Right atrium auricular region (tissue), 2 donors: ENCODE measurements around the gene RBX1. TPM values are rescaled to one million over a fixed set of nuclear protein-coding genes. Genes with fewer than 3 reads are reported as not detected.
A peak's percentile ranks its signal among the peaks of the same experiment; 100 is the strongest.

Source experiments
- DNase-seq: peaks from one replicate; pipeline ENCODE4 v3.0.0-alpha.2; 2019; ENCODE audit warnings: low spot score
- H3K27ac ChIP-seq, 2 donors: fragments of 200-600 bp; sonication (generic); 1 replicate in 1 of 2; 2 replicates in 1 of 2; pipeline ENCODE4 v1.5.1; 2016 to 2019
- H3K27me3 ChIP-seq, 2 donors: fragments of 200-600 bp; sonication (generic); one replicate each; pipeline versions ENCODE4 v1.5.1 to v1.6.0; 2017 to 2019
- H3K36me3 ChIP-seq: fragments of 200-600 bp; sonication (generic); one replicate; pipeline ENCODE4 v1.5.1; 2016
- H3K4me1 ChIP-seq, 2 donors: fragments of 200-600 bp; sonication (generic); one replicate each; pipeline versions ENCODE4 v1.5.1 to v1.6.0; 2017 to 2019
- H3K4me3 ChIP-seq, 2 donors: fragments of 200-600 bp; sonication (generic); 1 replicate in 1 of 2; 2 replicates in 1 of 2; pipeline ENCODE4 v1.5.1; 2017 to 2019; ENCODE audit warnings: mild to moderate bottlenecking in 1 of 2, moderate library complexity in 1 of 2
- H3K9me3 ChIP-seq, 2 donors: fragments of 200-600 bp; sonication (generic); one replicate each; pipeline ENCODE4 v1.5.1; 2019
- total RNA-seq, 2 donors: library from RNA; depleted of rRNA; stranded (reverse); fragments of >200 nt; gene quantifications; one replicate each; pipeline ENCODE4 v1.1.0, GENCODE V29; 2016
- TF ChIP-seq, protein P1 (sequence below), 2 donors: fragments of 200-600 bp; sonication (generic); IDR thresholded peaks; one replicate each; pipeline ENCODE4 v1.5.1; 2019; ENCODE audit warnings: antibody characterized with exemption in 2 of 2

Gene RBX1
- total RNA-seq, 2 donors from 2014 or later: 43.4 to 44.5 TPM

DNA sequence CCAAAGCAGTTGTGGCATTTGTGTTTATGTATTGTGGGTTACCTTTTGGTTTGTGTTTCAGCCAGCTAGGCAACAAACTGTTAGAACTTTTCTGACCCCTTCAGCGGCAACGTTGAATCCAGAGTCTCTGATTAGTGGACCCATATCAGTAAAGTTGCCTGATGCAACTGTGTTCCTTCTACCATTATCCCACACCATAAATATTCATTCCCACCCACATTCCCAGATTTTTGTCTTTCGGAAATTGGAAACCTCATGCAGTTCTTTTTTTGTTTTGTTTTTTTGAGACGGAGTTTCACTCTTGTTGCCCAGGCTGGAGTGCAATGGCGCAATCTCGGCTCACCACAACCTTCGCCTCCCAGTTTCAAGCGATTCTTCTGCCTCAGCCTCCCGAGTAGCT lies 30.7 kb upstream of the RBX1 start:
- peaks cover 57% of the 10 kb centered on the region for H3K36me3 ChIP-seq
- DNase-seq: no peak
- no peaks in the 10 kb centered on the region for H3K27me3 ChIP-seq
- no peaks in the 10 kb centered on the region for H3K9me3 ChIP-seq
- H3K4me3 ChIP-seq: no peak overlapping the region
- H3K27ac ChIP-seq: no peak overlapping the region
- TF ChIP-seq, protein P1, sequence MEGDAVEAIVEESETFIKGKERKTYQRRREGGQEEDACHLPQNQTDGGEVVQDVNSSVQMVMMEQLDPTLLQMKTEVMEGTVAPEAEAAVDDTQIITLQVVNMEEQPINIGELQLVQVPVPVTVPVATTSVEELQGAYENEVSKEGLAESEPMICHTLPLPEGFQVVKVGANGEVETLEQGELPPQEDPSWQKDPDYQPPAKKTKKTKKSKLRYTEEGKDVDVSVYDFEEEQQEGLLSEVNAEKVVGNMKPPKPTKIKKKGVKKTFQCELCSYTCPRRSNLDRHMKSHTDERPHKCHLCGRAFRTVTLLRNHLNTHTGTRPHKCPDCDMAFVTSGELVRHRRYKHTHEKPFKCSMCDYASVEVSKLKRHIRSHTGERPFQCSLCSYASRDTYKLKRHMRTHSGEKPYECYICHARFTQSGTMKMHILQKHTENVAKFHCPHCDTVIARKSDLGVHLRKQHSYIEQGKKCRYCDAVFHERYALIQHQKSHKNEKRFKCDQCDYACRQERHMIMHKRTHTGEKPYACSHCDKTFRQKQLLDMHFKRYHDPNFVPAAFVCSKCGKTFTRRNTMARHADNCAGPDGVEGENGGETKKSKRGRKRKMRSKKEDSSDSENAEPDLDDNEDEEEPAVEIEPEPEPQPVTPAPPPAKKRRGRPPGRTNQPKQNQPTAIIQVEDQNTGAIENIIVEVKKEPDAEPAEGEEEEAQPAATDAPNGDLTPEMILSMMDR (IDR thresholded peaks at IDR 0.05): no peak
- H3K4me1 ChIP-seq: no peaks in the 10 kb centered on the region

DNA sequence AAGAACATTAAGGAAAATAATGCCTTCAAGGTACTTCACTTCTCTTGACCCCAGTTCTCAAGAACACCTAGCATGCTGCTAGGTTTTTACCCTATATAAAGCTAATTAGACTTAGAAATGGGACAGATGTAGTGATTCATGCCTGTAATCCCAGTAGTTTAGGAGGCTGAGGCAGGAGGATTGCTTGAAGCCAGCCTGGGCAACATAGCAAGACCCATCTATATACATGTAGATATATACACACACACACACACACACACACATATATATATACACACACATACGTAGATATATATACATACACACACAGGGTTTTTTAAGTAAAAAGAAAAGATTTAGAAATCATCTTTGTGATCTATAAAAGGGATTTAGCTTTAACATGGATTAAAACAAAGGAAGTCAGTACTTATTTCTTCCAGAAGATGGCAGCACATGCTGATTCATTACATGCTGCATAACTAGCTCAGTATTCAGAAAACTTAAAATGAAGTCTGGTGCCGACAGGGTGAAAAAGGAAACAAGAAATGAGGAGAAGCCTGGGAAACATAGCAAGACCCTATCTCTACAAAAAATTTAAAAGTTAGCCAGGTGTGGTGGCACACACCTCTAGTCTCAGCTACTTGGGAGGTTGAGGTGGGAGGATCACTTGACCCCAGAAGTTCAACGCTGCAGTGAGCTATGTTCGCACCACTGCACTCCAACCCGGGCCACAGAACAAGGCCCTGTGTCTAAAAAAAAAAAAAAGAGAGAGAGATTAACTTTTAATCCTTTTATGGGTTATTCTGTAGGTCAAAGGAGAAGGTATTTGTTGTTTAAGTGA lies 28.5 kb upstream of the RBX1 start:
- Histone ChIP-seq H3K27me3 (no peaks in the 10 kb centered on the region), H3K36me3 (peaks cover 53% of the 10 kb centered on the region), H3K9me3 (no peaks in the 10 kb centered on the region), H3K27ac (no peak overlapping the region), H3K4me3 (no peak overlapping the region), H3K4me1 (no peaks in the 10 kb centered on the region)
- DNase-seq: no peak
- TF ChIP-seq, protein P1 (IDR thresholded peaks at IDR 0.05): peak; percentile 61 to 77

DNA sequence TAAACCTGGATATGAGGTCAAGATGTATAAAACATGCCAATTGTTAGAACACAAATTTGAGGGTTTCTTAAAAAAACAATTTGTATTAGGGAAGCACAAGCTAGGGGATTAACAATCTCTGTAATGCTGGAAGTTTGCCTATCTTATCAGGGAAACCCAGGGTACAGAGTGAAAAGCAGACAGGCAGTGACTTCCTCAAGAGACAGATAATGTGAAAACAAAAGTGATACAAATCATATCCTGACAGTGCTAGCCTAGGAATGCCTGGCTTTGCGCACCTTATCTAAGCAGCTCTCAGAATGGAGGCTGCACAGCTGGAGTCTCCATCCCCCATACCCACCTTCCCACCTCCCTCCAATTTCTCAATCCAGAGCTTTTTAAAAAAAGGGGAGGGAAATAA lies 22.5 kb upstream of the RBX1 start:
- TF ChIP-seq, protein P1 (IDR thresholded peaks at IDR 0.05): no peak
- H3K27ac ChIP-seq: no peak overlapping the region
- H3K4me3 ChIP-seq: no peak overlapping the region
- H3K36me3 ChIP-seq: peaks cover 47% of the 10 kb centered on the region
- peaks cover 0 to 4% of the 10 kb centered on the region in 2 donors for H3K4me1 ChIP-seq
- no peaks in the 10 kb centered on the region for H3K9me3 ChIP-seq
- DNase-seq: no peak
- no peaks in the 10 kb centered on the region for H3K27me3 ChIP-seq

DNA sequence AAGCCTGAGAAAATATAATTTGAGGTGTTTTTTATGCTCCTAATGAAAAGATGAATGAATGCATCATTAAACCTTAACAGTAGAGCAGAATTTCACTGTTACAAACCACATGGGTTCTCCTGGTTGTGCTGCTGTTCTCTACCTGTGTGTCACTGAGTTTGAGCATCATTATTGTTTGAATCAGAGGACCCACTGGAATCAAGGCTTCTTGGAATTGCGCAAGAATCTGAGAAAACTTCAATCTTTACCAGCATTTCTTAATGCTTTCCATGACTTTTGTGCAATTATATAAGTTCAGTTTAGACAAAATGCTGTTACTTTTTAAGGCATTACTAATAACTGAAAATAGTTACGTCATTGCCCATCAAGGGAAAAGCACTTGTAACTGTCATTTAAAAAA lies 18.8 kb upstream of the RBX1 start:
- no peak for DNase-seq

DNA sequence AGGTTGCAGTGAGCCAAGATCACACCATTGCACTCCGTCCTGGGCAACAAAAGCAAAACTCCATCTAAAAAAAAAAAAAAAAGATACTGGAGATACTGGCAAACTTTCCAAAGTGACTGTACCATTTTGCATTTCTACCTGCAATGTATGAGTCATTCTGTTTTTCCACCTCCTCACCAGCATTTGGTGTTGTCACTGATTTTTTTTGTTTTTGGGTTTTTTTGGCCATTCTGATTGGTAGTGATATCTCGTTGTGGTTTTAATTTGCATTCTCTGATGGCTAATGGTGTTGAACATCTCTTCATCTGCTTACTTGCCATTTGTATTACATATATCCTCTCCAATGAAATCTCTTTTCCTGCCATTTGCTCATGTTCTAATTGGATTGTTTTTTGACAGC lies 12.0 kb upstream of the RBX1 start:
- no peaks in the 10 kb centered on the region for H3K9me3 ChIP-seq
- DNase-seq: no peak

More for the DNA sequence above, 18.8 kb upstream of the RBX1 start:
- Histone ChIP-seq H3K9me3 (no peaks in the 10 kb centered on the region), H3K4me1 (peaks cover 0 to 4% of the 10 kb centered on the region in 2 donors), H3K36me3 (peaks cover 15% of the 10 kb centered on the region), H3K27ac (no peak overlapping the region), H3K27me3 (no peaks in the 10 kb centered on the region), H3K4me3 (no peak overlapping the region)
- TF ChIP-seq, protein P1 (IDR thresholded peaks at IDR 0.05): no peak

More for the DNA sequence above, 12.0 kb upstream of the RBX1 start:
- H3K27me3 ChIP-seq: no peaks in the 10 kb centered on the region
- no peak overlapping the region for H3K4me3 ChIP-seq
- TF ChIP-seq, protein P1 (IDR thresholded peaks at IDR 0.05): no peak
- no peaks in the 10 kb centered on the region for H3K4me1 ChIP-seq
- no peaks in the 10 kb centered on the region for H3K36me3 ChIP-seq
- no peak overlapping the region for H3K27ac ChIP-seq
